Neuronal stem cell (in vitro differentiated cells): ENCODE data around the gene LIPE.
A peak's percentile ranks its signal among the peaks of the same experiment; 100 is the strongest.

ENCODE experiments used
- DNase-seq: peaks from one replicate; pipeline ENCODE4 v3.0.0-alpha.2; 2013; ENCODE audit warnings: low spot score
- H2AFZ ChIP-seq: one replicate; pipeline ENCODE4 v1.6.1; 2013; ENCODE audit warnings: mild to moderate bottlenecking, low read length, inconsistent platforms
- H2AK5ac ChIP-seq: 2 replicates; pipeline ENCODE4 v1.6.1; 2013; ENCODE audit warnings: low read depth, mild to moderate bottlenecking, inconsistent platforms, low read length, moderate library complexity, mixed read lengths
- H2BK120ac ChIP-seq: 2 replicates; pipeline ENCODE4 v1.6.1; 2013; ENCODE audit warnings: low read depth, mild to moderate bottlenecking, inconsistent platforms, low read length, moderate library complexity, mixed read lengths
- H2BK12ac ChIP-seq: one replicate; pipeline ENCODE4 v1.6.1; 2013; ENCODE audit warnings: low read length, inconsistent platforms
- H2BK15ac ChIP-seq: 2 replicates; pipeline ENCODE4 v1.6.1; 2013; ENCODE audit warnings: mild to moderate bottlenecking, low read length, inconsistent platforms, mixed read lengths
- H2BK5ac ChIP-seq: one replicate; pipeline ENCODE4 v1.6.1; 2013; ENCODE audit warnings: inconsistent platforms, mild to moderate bottlenecking, low read length, moderate library complexity
- H3K14ac ChIP-seq: one replicate; pipeline ENCODE4 v1.6.1; 2013; ENCODE audit warnings: low read length, inconsistent platforms
- H3K18ac ChIP-seq: 2 replicates; pipeline ENCODE4 v1.6.1; 2013; ENCODE audit warnings: low read length, inconsistent platforms
- H3K23ac ChIP-seq: 2 replicates; pipeline ENCODE4 v1.6.1; 2013; ENCODE audit warnings: low read depth, mild to moderate bottlenecking, mixed read lengths, low read length, inconsistent platforms; ENCODE audit not compliant: poor library complexity
- H3K27ac ChIP-seq: replicated peaks from 3 replicates; pipeline ENCODE4 v1.5.1; 2013; ENCODE audit warnings: low read length, inconsistent platforms
- H3K27me3 ChIP-seq, 3 experiments: 2 replicates each; pipeline ENCODE4 v1.6.1; 2013; ENCODE audit warnings: low read length in 3 of 3, mild to moderate bottlenecking in 2 of 3, inconsistent platforms in 1 of 3, low read depth in 1 of 3, mixed read lengths in 1 of 3, moderate library complexity in 1 of 3; ENCODE audit not compliant: control insufficient read depth in 3 of 3, insufficient read depth in 3 of 3
- H3K36me3 ChIP-seq, 2 donors: replicated peaks in 1 of 2; 2 replicates each; pipeline ENCODE4 v1.6.1; 2013; ENCODE audit warnings: low read length in 2 of 2; ENCODE audit not compliant: control insufficient read depth in 2 of 2, insufficient read depth in 2 of 2
- H3K4ac ChIP-seq: 2 replicates; pipeline ENCODE4 v1.6.1; 2013; ENCODE audit warnings: inconsistent platforms, mild to moderate bottlenecking, low read length, moderate library complexity
- H3K4me1 ChIP-seq, 2 donors: 1 replicate in 1 of 2; 2 replicates in 1 of 2; pipeline ENCODE4 v1.6.1; 2013; ENCODE audit warnings: low read length in 2 of 2, low read depth in 1 of 2; ENCODE audit not compliant: control insufficient read depth in 2 of 2, insufficient read depth in 1 of 2
- H3K4me2 ChIP-seq: one replicate; pipeline ENCODE4 v1.6.1; 2013; ENCODE audit warnings: mild to moderate bottlenecking, low read length, inconsistent platforms; ENCODE audit not compliant: insufficient read depth, poor library complexity, severe bottlenecking
- H3K4me3 ChIP-seq, 2 donors: 2 replicates each; pipeline ENCODE4 v1.5.1; 2013; ENCODE audit warnings: low read length in 2 of 2, mild to moderate bottlenecking in 2 of 2, inconsistent platforms in 1 of 2, moderate library complexity in 1 of 2
- H3K79me1 ChIP-seq: one replicate; pipeline ENCODE4 v1.6.1; 2013; ENCODE audit warnings: low read depth, mild to moderate bottlenecking, inconsistent platforms, low read length, moderate library complexity
- H3K9ac ChIP-seq: one replicate; pipeline ENCODE4 v1.6.1; 2013; ENCODE audit warnings: mild to moderate bottlenecking, low read depth, low read length, inconsistent platforms; ENCODE audit not compliant: poor library complexity
- H3K9me3 ChIP-seq, 2 donors: replicated peaks in 1 of 2; 2 replicates each; pipeline versions ENCODE3 to v1.6.1; 2013; ENCODE audit warnings: low read length in 2 of 2, mild to moderate bottlenecking in 2 of 2, inconsistent platforms in 1 of 2, low read depth in 1 of 2, mixed read lengths in 1 of 2, moderate library complexity in 1 of 2; ENCODE audit not compliant: control insufficient read depth in 2 of 2, insufficient read depth in 1 of 2
- H4K8ac ChIP-seq: one replicate; pipeline ENCODE4 v1.6.1; 2013; ENCODE audit warnings: low read depth, mild to moderate bottlenecking, inconsistent platforms, low read length, moderate library complexity
- H4K91ac ChIP-seq: one replicate; pipeline ENCODE4 v1.6.1; 2013; ENCODE audit warnings: low read length, low read depth, mild to moderate bottlenecking, inconsistent platforms; ENCODE audit not compliant: poor library complexity
- WGBS, 2 donors: extraction: QIAGEN DNeasy Blood & Tissue Kit; methylation state at CpG; one replicate each; pipeline ENCODE4 v1.1.7; 2013; ENCODE audit warnings: missing lambda C conversion rate in 2 of 2, mixed read lengths in 1 of 2; ENCODE audit not compliant: insufficient read length in 2 of 2, insufficient replicate concordance in 1 of 2; ENCODE audit errors: extremely low coverage in 2 of 2; 5-methylcytosine and 5-hydroxymethylcytosine counted together

The LIPE gene

GRCh38 chr19:42366673-42367072, 60.5 kb downstream of the LIPE start:
- Histone ChIP-seq H3K27me3 (no peaks in the 10 kb centered on the region), H2AK5ac (no peak overlapping the region), H2BK12ac (no peak overlapping the region), H3K36me3 (peaks cover 24 to 66% of the 10 kb centered on the region in 2 donors), H3K9ac (no peak overlapping the region), H2AFZ (no peak overlapping the region), H3K18ac (no peak overlapping the region), H3K4me2 (no peak overlapping the region), H2BK120ac (no peak overlapping the region), H3K4ac (no peak overlapping the region), H4K8ac (no peak overlapping the region), H3K4me3 (no peak overlapping the region), H2BK5ac (no peak overlapping the region), H3K27ac (no peak overlapping the region), H3K4me1 (peaks cover 8 to 9% of the 10 kb centered on the region in 2 donors), H4K91ac (no peak overlapping the region), H3K79me1 (peaks cover 5% of the 10 kb centered on the region), H3K9me3 (peaks cover 3 to 11% of the 10 kb centered on the region in 2 donors), H2BK15ac (no peak overlapping the region), H3K14ac (no peak overlapping the region), H3K23ac (no peak overlapping the region)
- WGBS, 2 donors: no CpG with 5 or more reads among the region's 1 CpG
- no peak for DNase-seq

GRCh38 chr19:42363614-42364346, 63.4 kb downstream of the LIPE start:
- no CpG with 5 or more reads among the region's 17 CpGs for WGBS, 2 donors
- no peak overlapping the region for H3K4me2 ChIP-seq
- no peak overlapping the region for H3K27ac ChIP-seq

GRCh38 chr19:42362891-42363440, 64.2 kb downstream of the LIPE start:
- no peak overlapping the region for H3K4ac ChIP-seq
- no peak overlapping the region for H2BK120ac ChIP-seq
- peaks cover 30 to 73% of the 10 kb centered on the region in 2 donors for H3K36me3 ChIP-seq
- no peak for DNase-seq
- no peak overlapping the region for H4K91ac ChIP-seq
- H2BK15ac ChIP-seq: no peak overlapping the region
- peak overlapping the region; percentile 72 for H3K9ac ChIP-seq
- H2AK5ac ChIP-seq: no peak overlapping the region
- no peak overlapping the region for H3K27ac ChIP-seq
- H2AFZ ChIP-seq: no peak overlapping the region
- peaks cover 2% of the 10 kb centered on the region in 2 donors for H3K4me1 ChIP-seq
- peaks cover 2% of the 10 kb centered on the region for H3K79me1 ChIP-seq
- no peak overlapping the region for H4K8ac ChIP-seq
- H2BK5ac ChIP-seq: no peak overlapping the region
- H3K23ac ChIP-seq: peak overlapping the region; percentile 65
- no peak overlapping the region for H3K4me2 ChIP-seq
- H3K9me3 ChIP-seq: peaks cover 3 to 9% of the 10 kb centered on the region in 2 donors
- H3K18ac ChIP-seq: peak overlapping the region; percentile 19
- WGBS, 2 donors: no CpG with 5 or more reads among the region's 13 CpGs
- H3K27me3 ChIP-seq: no peaks in the 10 kb centered on the region
- H3K14ac ChIP-seq: peak overlapping the region; percentile 9
- no peak overlapping the region for H2BK12ac ChIP-seq
- no peak overlapping the region for H3K4me3 ChIP-seq

More at GRCh38 chr19:42363614-42364346, 63.4 kb downstream of the LIPE start:
- Histone ChIP-seq H3K9ac (no peak overlapping the region), H2BK120ac (no peak overlapping the region), H3K4me3 (peak overlapping the region in 1 of 2 donors; percentile 30), H2BK15ac (no peak overlapping the region), H3K23ac (no peak overlapping the region), H4K91ac (no peak overlapping the region), H3K18ac (no peak overlapping the region), H3K4ac (no peak overlapping the region), H3K14ac (peak overlapping the region; percentile 2), H3K27me3 (no peaks in the 10 kb centered on the region), H3K9me3 (peaks cover 3 to 10% of the 10 kb centered on the region in 2 donors), H3K36me3 (peaks cover 26 to 67% of the 10 kb centered on the region in 2 donors), H3K79me1 (peaks cover 5% of the 10 kb centered on the region), H2BK12ac (no peak overlapping the region), H3K4me1 (no peaks in the 10 kb centered on the region), H2AK5ac (no peak overlapping the region), H2AFZ (no peak overlapping the region), H4K8ac (no peak overlapping the region), H2BK5ac (no peak overlapping the region)
- DNase-seq: no peak

GRCh38 chr19:42362342-42362741, 64.8 kb downstream of the LIPE start:
- WGBS, 2 donors: no CpG with 5 or more reads among the region's 14 CpGs
- Histone ChIP-seq H3K23ac (peak overlapping the region; percentile 43), H3K4me1 (peaks cover 2% of the 10 kb centered on the region in 2 donors), H2AK5ac (no peak overlapping the region), H4K8ac (no peak overlapping the region), H2BK120ac (no peak overlapping the region), H3K4me3 (no peak overlapping the region), H2BK12ac (no peak overlapping the region), H2AFZ (no peak overlapping the region), H3K79me1 (peaks cover 2% of the 10 kb centered on the region), H3K9ac (peak overlapping the region; percentile 9), H3K36me3 (peaks cover 30 to 77% of the 10 kb centered on the region in 2 donors), H4K91ac (no peak overlapping the region), H3K9me3 (peaks cover 3 to 9% of the 10 kb centered on the region in 2 donors), H3K4ac (no peak overlapping the region), H3K27me3 (no peaks in the 10 kb centered on the region), H3K14ac (no peak overlapping the region), H2BK15ac (no peak overlapping the region), H3K18ac (peak overlapping the region; percentile 44), H2BK5ac (no peak overlapping the region), H3K4me2 (no peak overlapping the region), H3K27ac (no peak overlapping the region)
- no peak for DNase-seq
